SK-N-SH (cell line): ENCODE measurements around the gene MAD2L1. TPM values are rescaled to one million over a fixed set of nuclear protein-coding genes. Genes with fewer than 3 reads are reported as not detected.

Experiments used
- CTCF ChIA-PET: fragments of 300-600, 350-600 bp; formaldehyde crosslinking; extraction: SDS; loops from one replicate; lab custom pipeline; 2021; lab: Yijun Ruan, JAX
- POLR2A ChIA-PET: fragments of 350-600 bp; sonication (Branson Sonifier 250); formaldehyde crosslinking; extraction: SDS; loops from one replicate; lab custom pipeline; 2020; ENCODE audit warnings: antibody characterized with exemption, inconsistent platforms; lab: Yijun Ruan, JAX
- DNase-seq: peaks from one replicate; pipeline ENCODE4 v3.0.0; 2012
- H2AFZ ChIP-seq: fragments of 200-600 bp; sonication (generic); 2 replicates; pipeline ENCODE4 v1.8.1; 2016; ENCODE audit warnings: antibody characterized with exemption, mild to moderate bottlenecking, low read depth
- H3F3A ChIP-seq: fragments of 200-600 bp; sonication (generic); replicated peaks from 2 replicates; pipeline ENCODE3; 2016; ENCODE audit warnings: antibody characterized with exemption, mild to moderate bottlenecking; ENCODE audit not compliant: insufficient read depth
- H3K27ac ChIP-seq, 2 experiments: fragments of 200-500 bp in 1 of 2; fragments of 200-600 bp in 1 of 2; sonication (Bioruptor generic) in 1 of 2; sonication (generic), shearing (Covaris generic) in 1 of 2; 2 replicates each; pipeline versions ENCODE4 v1.5.1 to v1.6.1; 2014 to 2016; ENCODE audit warnings: low read depth in 2 of 2, inconsistent platforms in 1 of 2, low read length in 1 of 2, mild to moderate bottlenecking in 1 of 2, mixed read lengths in 1 of 2
- H3K27me3 ChIP-seq: fragments of 200-600 bp; sonication (generic), shearing (Covaris generic); 2 replicates; pipeline ENCODE4 v1.6.1; 2016; ENCODE audit warnings: mixed run types; ENCODE audit not compliant: insufficient read depth
- H3K36me3 ChIP-seq, 2 experiments: fragments of 200-500 bp in 1 of 2; fragments of 200-600 bp in 1 of 2; sonication (Bioruptor generic) in 1 of 2; sonication (generic) in 1 of 2; replicated peaks in 1 of 2; 2 replicates each; pipeline versions ENCODE3 to v1.5.1; 2014 to 2016; ENCODE audit warnings: low read length in 1 of 2, mild to moderate bottlenecking in 1 of 2; ENCODE audit not compliant: insufficient read depth in 2 of 2, control insufficient read depth in 1 of 2
- H3K4me1 ChIP-seq, 2 experiments: fragments of 200-500 bp in 1 of 2; fragments of 200-600 bp in 1 of 2; sonication (Bioruptor generic) in 1 of 2; sonication (generic), shearing (Covaris generic) in 1 of 2; 2 replicates each; pipeline versions ENCODE4 v1.5.1 to v1.6.1; 2014 to 2016; ENCODE audit warnings: low read depth in 1 of 2, low read length in 1 of 2, mixed run types in 1 of 2; ENCODE audit not compliant: insufficient read depth in 2 of 2, control insufficient read depth in 1 of 2
- H3K4me2 ChIP-seq: fragments of 200-600 bp; sonication (generic), shearing (Covaris generic); 2 replicates; pipeline ENCODE4 v1.6.1; 2017; ENCODE audit warnings: mixed run types
- H3K4me3 ChIP-seq, 2 experiments: fragments of 200-500 bp in 1 of 2; fragments of 200-600 bp in 1 of 2; sonication (Bioruptor generic) in 1 of 2; sonication (generic), shearing (Covaris generic) in 1 of 2; 2 replicates each; pipeline versions ENCODE4 v1.5.1 to v1.8.1; 2014 to 2016; ENCODE audit warnings: low read depth in 2 of 2, inconsistent platforms in 1 of 2, low read length in 1 of 2, mild to moderate bottlenecking in 1 of 2, mixed read lengths in 1 of 2, moderate library complexity in 1 of 2
- H3K79me2 ChIP-seq: fragments of 200-600 bp; sonication (generic); 2 replicates; pipeline ENCODE4 v1.8.1; 2017; ENCODE audit warnings: mild to moderate bottlenecking; ENCODE audit not compliant: insufficient read depth
- H3K9ac ChIP-seq: fragments of 200-600 bp; sonication (generic); 2 replicates; pipeline ENCODE4 v1.6.1; 2017; ENCODE audit warnings: mixed run types
- H3K9me2 ChIP-seq: fragments of 200-600 bp; sonication (generic); 2 replicates; pipeline ENCODE4 v1.6.1; 2017; ENCODE audit warnings: mixed run types
- H3K9me3 ChIP-seq: fragments of 200-600 bp; sonication (generic); 2 replicates; pipeline ENCODE4 v1.6.1; 2017; ENCODE audit warnings: mixed run types, mild to moderate bottlenecking, moderate library complexity
- H4K20me1 ChIP-seq: fragments of 200-600 bp; sonication (generic); 2 replicates; pipeline ENCODE4 v1.6.1; 2017; ENCODE audit warnings: mild to moderate bottlenecking, mixed run types; ENCODE audit not compliant: insufficient read depth
- CHD2 ChIP-seq: fragments of 150-350 bp; IDR thresholded peaks from 2 replicates; pipeline ENCODE4 v1.6.1; 2018; ENCODE audit warnings: low read length; ENCODE audit not compliant: partially characterized antibody
- CTCF ChIP-seq: fragments of 200-600 bp; sonication (generic); IDR thresholded peaks from 2 replicates; pipeline ENCODE4 v1.6.1; 2017; ENCODE audit warnings: antibody characterized with exemption, mild to moderate bottlenecking, moderate library complexity
- ELF1 ChIP-seq: IDR thresholded peaks from 2 replicates; pipeline ENCODE4 v1.4.0; 2012
- EZH2phosphoT487 ChIP-seq: fragments of 200-600 bp; sonication (generic); IDR thresholded peaks from 2 replicates; pipeline ENCODE4 v1.6.1; 2017; ENCODE audit warnings: low read depth, mixed run types, mild to moderate bottlenecking, antibody characterized with exemption, moderate library complexity, borderline replicate concordance
- FOSL2 ChIP-seq: IDR thresholded peaks from 2 replicates; pipeline ENCODE4 v1.4.0; 2012; ENCODE audit warnings: low read depth, mild to moderate bottlenecking, moderate library complexity, borderline replicate concordance
- FOXJ3 ChIP-seq: sonication (generic); formaldehyde crosslinking; IDR thresholded peaks from 2 replicates; pipeline ENCODE4 v1.5.1; 2020; ENCODE audit warnings: mild to moderate bottlenecking, missing genetic modification reagents
- FOXM1 ChIP-seq: IDR thresholded peaks from 2 replicates; pipeline ENCODE4 v1.4.0; 2012; ENCODE audit warnings: low read depth, mild to moderate bottlenecking
- GABPA ChIP-seq: IDR thresholded peaks from 2 replicates; pipeline ENCODE4 v1.4.0; 2012; ENCODE audit warnings: low read depth, mild to moderate bottlenecking
- GATA2 ChIP-seq: sonication (generic); formaldehyde crosslinking; IDR thresholded peaks from 2 replicates; pipeline ENCODE4 v1.5.0; 2020; ENCODE audit warnings: mild to moderate bottlenecking, missing genetic modification reagents
- IRF3 ChIP-seq: fragments of 150-350 bp; IDR thresholded peaks from 2 replicates; pipeline ENCODE4 v1.6.1; 2016; ENCODE audit warnings: mild to moderate bottlenecking, low read depth, low read length
- JUND ChIP-seq: IDR thresholded peaks from 2 replicates; pipeline ENCODE4 v1.4.0; 2012
- MAX ChIP-seq: IDR thresholded peaks from 2 replicates; pipeline ENCODE4 v1.4.0; 2012; ENCODE audit warnings: low read depth
- MXI1 ChIP-seq: IDR thresholded peaks from 2 replicates; pipeline ENCODE4 v1.6.1; 2012; ENCODE audit warnings: mild to moderate bottlenecking, low read depth, low read length, improper control_type of control experiment
- NFIC ChIP-seq: IDR thresholded peaks from 2 replicates; pipeline ENCODE4 v1.4.0; 2012; ENCODE audit warnings: borderline replicate concordance
- NRF1 ChIP-seq: IDR thresholded peaks from 2 replicates; pipeline ENCODE4 v1.6.1; 2012; ENCODE audit warnings: low read depth, mild to moderate bottlenecking, low read length
- PBX3 ChIP-seq: IDR thresholded peaks from 2 replicates; pipeline ENCODE4; 2012
- POLR2AphosphoS5 ChIP-seq: IDR thresholded peaks from 2 replicates; pipeline ENCODE4 v1.6.1; 2012; ENCODE audit warnings: low read depth, low read length
- RAD21 ChIP-seq: IDR thresholded peaks from 2 replicates; pipeline ENCODE4 v1.6.1; 2012; ENCODE audit warnings: mild to moderate bottlenecking, low read length
- RFX5 ChIP-seq: IDR thresholded peaks from 2 replicates; pipeline ENCODE4 v1.6.1; 2012; ENCODE audit warnings: mild to moderate bottlenecking, improper control_type of control experiment, low read length
- RXRA ChIP-seq: IDR thresholded peaks from 2 replicates; pipeline ENCODE4 v1.4.0; 2012; ENCODE audit warnings: low read depth, mild to moderate bottlenecking, borderline replicate concordance
- SIN3A ChIP-seq: IDR thresholded peaks from 2 replicates; pipeline ENCODE4 v1.6.1; 2012; ENCODE audit warnings: low read depth, mild to moderate bottlenecking, low read length, moderate library complexity, borderline replicate concordance
- SMC3 ChIP-seq: IDR thresholded peaks from 2 replicates; pipeline ENCODE4 v1.6.1; 2012; ENCODE audit warnings: low read depth, low read length, improper control_type of control experiment
- TCF12 ChIP-seq: IDR thresholded peaks from 2 replicates; pipeline ENCODE4 v1.4.0; 2012
- TEAD4 ChIP-seq: IDR thresholded peaks from 2 replicates; pipeline ENCODE4 v1.4.0; 2012; ENCODE audit warnings: mild to moderate bottlenecking, borderline replicate concordance; ENCODE audit not compliant: insufficient read depth
- USF1 ChIP-seq: IDR thresholded peaks from 2 replicates; pipeline ENCODE4 v1.4.0; 2012; ENCODE audit warnings: low read depth, borderline replicate concordance
- YY1 ChIP-seq: IDR thresholded peaks from 2 replicates; pipeline ENCODE4 v1.4.0; 2012; ENCODE audit warnings: low read depth, mild to moderate bottlenecking
- ZBTB33 ChIP-seq: IDR thresholded peaks from 2 replicates; pipeline ENCODE4 v1.4.0; 2012; ENCODE audit warnings: low read depth, borderline replicate concordance
- WGBS: methylation state at CpG from one replicate; pipeline ENCODE4 v1.1.6; 2017; ENCODE audit warnings: low lambda C conversion rate; 5-methylcytosine and 5-hydroxymethylcytosine counted together
- polyA plus RNA-seq, 3 experiments: library from polyadenylated mRNA; depleted of rRNA; stranded (reverse); fragments of >200 nt; gene quantifications; 2 replicates each; pipeline ENCODE4 v1.2.3, GENCODE V29; 2012

Gene MAD2L1
- 19.4 and 37.4 TPM in 2 replicates for polyA plus RNA-seq (2012; rRNA removed)
- 30.3 and 35.3 TPM in 2 replicates for polyA plus RNA-seq (2012; cell fraction: cytosol; rRNA removed)
- 10.5 and 16.5 TPM in 2 replicates for polyA plus RNA-seq (2012; cell fraction: nucleus; rRNA removed)

- H3K9me2 ChIP-seq, result no peaks in the 10 kb centered on the region
- peaks cover 23% of the 10 kb centered on the region for H3F3A ChIP-seq
- H3K9ac ChIP-seq, result peak within 1 kb of the TSS; percentile 86
- peak; percentile 93 for DNase-seq
- peak within 1 kb of the TSS; percentile 97 to 98 for H3K27ac ChIP-seq
- H3K27me3 ChIP-seq, result no peaks in the 10 kb centered on the region
- H3K4me1 ChIP-seq, result peaks cover 9 to 31% of the 10 kb centered on the region in 2 experiments; a peak in 3 of 4 replicates
- H3K79me2 ChIP-seq, result peaks cover 69% of the 10 kb centered on the region
- no peaks in the 10 kb centered on the region for H4K20me1 ChIP-seq
- CTCF ChIA-PET, result interaction anchor here (0.5 to 4.9 kb wide), 4 partner anchors 22 to 1057 kb away, joined by 3 to 27 read pairs (median 3); partner anchors contain the start of gene PDE5A
- no peaks in the 10 kb centered on the region for H3K9me3 ChIP-seq
- peak within 1 kb of the TSS; percentile 82 for H2AFZ ChIP-seq
- H3K36me3 ChIP-seq, result peaks cover 0 to 3% of the 10 kb centered on the region in 2 experiments
- H3K4me3 ChIP-seq, result peak within 1 kb of the TSS; percentile 86 to 89
- WGBS, result under 1% methylated on average over 27 of the region's 65 CpGs
- H3K4me2 ChIP-seq, result peak within 1 kb of the TSS; percentile 86
- POLR2A ChIA-PET, result no interaction called here
- no peak for TF ChIP-seq PBX3
- no peak for TF ChIP-seq GATA2 (CRISPR knock-in tag)
- TF ChIP-seq MXI1, result peak; percentile 100
- TF ChIP-seq RXRA, result no peak
- TF ChIP-seq FOXM1, result peak; percentile 77; the same call in 1 of the 2 replicates
- TF ChIP-seq NFIC, result no peak
- TF ChIP-seq FOXJ3 (CRISPR knock-in tag), result no peak
- no peak for TF ChIP-seq CTCF
- TF ChIP-seq EZH2phosphoT487, result no peak
- TF ChIP-seq GABPA, result peak; percentile 60; the same call in 1 of the 2 replicates
- TF ChIP-seq RFX5, result peak; percentile 67; the same call in 1 of the 2 replicates
- TF ChIP-seq YY1, result no peak
- no peak; the same call in 1 of the 2 replicates for TF ChIP-seq TCF12
- peak; percentile 90 for TF ChIP-seq USF1
- no peak for TF ChIP-seq FOSL2
- no peak for TF ChIP-seq JUND
- peak; percentile 96 for TF ChIP-seq POLR2AphosphoS5
- TF ChIP-seq IRF3, result no peak
- peak; percentile 100 for TF ChIP-seq SIN3A
- peak; percentile 93 for TF ChIP-seq ZBTB33
- TF ChIP-seq NRF1, result peak; percentile 94
- TF ChIP-seq SMC3, result no peak
- TF ChIP-seq MAX, result peak; percentile 88
- TF ChIP-seq CHD2, result peak; percentile 98
- no peak for TF ChIP-seq RAD21
- TF ChIP-seq TEAD4, result no peak
- TF ChIP-seq ELF1, result 0 out of 2 replicates have a peak, but pooled peaks have one; percentile 23
These were observed at the start of gene MAD2L1 for GRCh38 chr4:120066517-120067340. Gene MAD2L1, minus strand, starts transcription at chr4:120066848. Its CDS starts 114 bp downstream, at chr4:120066734.
